ENCODE results near the gene KLF3. TPM values are rescaled to one million over a fixed set of nuclear protein-coding genes. Genes with fewer than 3 reads are reported as not detected.

KLF3 gene
- total RNA-seq, 1 donor: 25.3 TPM

- no peaks in the 10 kb centered on the region for H3K9me3 ChIP-seq (ENCODE audit: low read depth, low read length)
- no peak overlapping the region for H2AFZ ChIP-seq (ENCODE audit: low read length)
- H3K27me3 ChIP-seq (ENCODE audit: insufficient read depth, low read length): peaks cover 6% of the 10 kb centered on the region
- H3K4me2 ChIP-seq (ENCODE audit: insufficient read depth, low read length): no peak overlapping the region
- no peak overlapping the region for H3K27ac ChIP-seq (ENCODE audit: low read depth, low read length)
- no peaks in the 10 kb centered on the region for H3K4me1 ChIP-seq (ENCODE audit: insufficient read depth, low read length)
- H3K36me3 ChIP-seq (ENCODE audit: insufficient read depth, low read length): no peaks in the 10 kb centered on the region
- no peak for TF ChIP-seq CTCF (IDR thresholded peaks at IDR 0.05; ENCODE audit: extremely low read depth, low read depth, low read length)
- H3K4me3 ChIP-seq (ENCODE audit: insufficient read depth, low read length): no peak overlapping the region
- no peaks in the 10 kb centered on the region for H4K20me1 ChIP-seq (ENCODE audit: insufficient read depth, low read length)
- DNase-seq (ENCODE audit: insufficient read length, low spot score, missing footprints): no peak
- H3K79me2 ChIP-seq (ENCODE audit: insufficient read depth, low read length): no peaks in the 10 kb centered on the region
Measured at GRCh38 chr4:38650133-38650532, 13.9 kb upstream of the KLF3 start.

- Histone ChIP-seq H3K4me1 (ENCODE audit: insufficient read depth, low read length) (no peaks in the 10 kb centered on the region), H3K36me3 (ENCODE audit: insufficient read depth, low read length) (no peaks in the 10 kb centered on the region), H3K9me3 (ENCODE audit: low read depth, low read length) (no peaks in the 10 kb centered on the region), H4K20me1 (ENCODE audit: insufficient read depth, low read length) (no peaks in the 10 kb centered on the region), H3K4me2 (ENCODE audit: insufficient read depth, low read length) (no peak overlapping the region), H3K4me3 (ENCODE audit: insufficient read depth, low read length) (no peak overlapping the region), H3K27me3 (ENCODE audit: insufficient read depth, low read length) (peaks cover 8% of the 10 kb centered on the region), H2AFZ (ENCODE audit: low read length) (no peak overlapping the region), H3K27ac (ENCODE audit: low read depth, low read length) (no peak overlapping the region), H3K79me2 (ENCODE audit: insufficient read depth, low read length) (no peaks in the 10 kb centered on the region)
- DNase-seq (ENCODE audit: insufficient read length, low spot score, missing footprints): no peak
- TF ChIP-seq CTCF (IDR thresholded peaks at IDR 0.05; ENCODE audit: extremely low read depth, low read depth, low read length): no peak
Measured at GRCh38 chr4:38654273-38654672, 9.7 kb upstream of the KLF3 start.

- Histone ChIP-seq H2AFZ (ENCODE audit: low read length) (no peak overlapping the region), H3K4me2 (ENCODE audit: insufficient read depth, low read length) (no peak overlapping the region), H3K79me2 (ENCODE audit: insufficient read depth, low read length) (no peaks in the 10 kb centered on the region), H3K27me3 (ENCODE audit: insufficient read depth, low read length) (peaks cover 8% of the 10 kb centered on the region), H4K20me1 (ENCODE audit: insufficient read depth, low read length) (no peaks in the 10 kb centered on the region), H3K9me3 (ENCODE audit: low read depth, low read length) (no peaks in the 10 kb centered on the region), H3K27ac (ENCODE audit: low read depth, low read length) (no peak overlapping the region), H3K4me3 (ENCODE audit: insufficient read depth, low read length) (no peak overlapping the region), H3K4me1 (ENCODE audit: insufficient read depth, low read length) (no peaks in the 10 kb centered on the region), H3K36me3 (ENCODE audit: insufficient read depth, low read length) (no peaks in the 10 kb centered on the region)
- no peak for DNase-seq (ENCODE audit: insufficient read length, low spot score, missing footprints)
- no peak for TF ChIP-seq CTCF (IDR thresholded peaks at IDR 0.05; ENCODE audit: extremely low read depth, low read depth, low read length)
Measured at GRCh38 chr4:38656111-38656510, 7.9 kb upstream of the KLF3 start.

- peaks cover 14% of the 10 kb centered on the region for H3K79me2 ChIP-seq (ENCODE audit: insufficient read depth, low read length)
- H3K36me3 ChIP-seq (ENCODE audit: insufficient read depth, low read length): no peaks in the 10 kb centered on the region
- H2AFZ ChIP-seq (ENCODE audit: low read length): no peak overlapping the region
- peaks cover 7% of the 10 kb centered on the region for H3K4me1 ChIP-seq (ENCODE audit: insufficient read depth, low read length)
- no peaks in the 10 kb centered on the region for H3K9me3 ChIP-seq (ENCODE audit: low read depth, low read length)
- peaks cover 8% of the 10 kb centered on the region for H3K27me3 ChIP-seq (ENCODE audit: insufficient read depth, low read length)
- no peak overlapping the region for H3K27ac ChIP-seq (ENCODE audit: low read depth, low read length)
- no peak for DNase-seq (ENCODE audit: insufficient read length, low spot score, missing footprints)
- no peaks in the 10 kb centered on the region for H4K20me1 ChIP-seq (ENCODE audit: insufficient read depth, low read length)
- no peak overlapping the region for H3K4me2 ChIP-seq (ENCODE audit: insufficient read depth, low read length)
- no peak for TF ChIP-seq CTCF (IDR thresholded peaks at IDR 0.05; ENCODE audit: extremely low read depth, low read depth, low read length)
- no peak overlapping the region for H3K4me3 ChIP-seq (ENCODE audit: insufficient read depth, low read length)
Measured at GRCh38 chr4:38659346-38659745, 4.7 kb upstream of the KLF3 start.

Data from osteoblast (primary cell).